Stimulated activated CD4-positive, alpha-beta T cell treated with anti-CD3 and anti-CD28 coated beads, TNF-alpha, amount 100 ng/mL, for 1 hour (primary cell): ENCODE results near the gene KRT35.

ENCODE experiments used
- DNase-seq, 3 donors: peaks; one replicate each; pipeline ENCODE4 v3.0.0-alpha.2; 2020; ENCODE audit warnings: low read depth in 3 of 3, low spot score in 1 of 3

Gene KRT35

GRCh38 chr17:41481036-41481435, at the start of gene KRT35:
Gene KRT35, minus strand, starts transcription at chr17:41481151. Its CDS starts 54 bp downstream, at chr17:41481097.
- no peak for DNase-seq

GRCh38 chr17:41530062-41531048, 49.4 kb upstream of the KRT35 start:
- DNase-seq: no peak

GRCh38 chr17:41529491-41529915, 48.6 kb upstream of the KRT35 start:
- no peak for DNase-seq

GRCh38 chr17:41528959-41529353, 48.0 kb upstream of the KRT35 start:
- DNase-seq: no peak

GRCh38 chr17:41527063-41528023, 46.4 kb upstream of the KRT35 start:
- DNase-seq: no peak

- DNase-seq: no peak
Observed at GRCh38 chr17:41524261-41524660, 43.3 kb upstream of the KRT35 start.

GRCh38 chr17:41523787-41524186, 42.8 kb upstream of the KRT35 start:
- no peak for DNase-seq

- no peak for DNase-seq
Observed at GRCh38 chr17:41523225-41523593, 42.3 kb upstream of the KRT35 start.

GRCh38 chr17:41522301-41523224, 41.6 kb upstream of the KRT35 start:
- no peak for DNase-seq

GRCh38 chr17:41521574-41522261, 40.8 kb upstream of the KRT35 start:
- DNase-seq: no peak

GRCh38 chr17:41520821-41521521, 40.0 kb upstream of the KRT35 start:
- DNase-seq: no peak

- DNase-seq: no peak
Observed at GRCh38 chr17:41519501-41520224, 38.7 kb upstream of the KRT35 start.

GRCh38 chr17:41518789-41519449, 38.0 kb upstream of the KRT35 start, which contains the start of gene KRT15:
Gene KRT15, minus strand, starts transcription at chr17:41518890. Its CDS starts 63 bp downstream, at chr17:41518827.
- DNase-seq: no peak

- no peak for DNase-seq
Observed at GRCh38 chr17:41518031-41518430, 37.1 kb upstream of the KRT35 start.

GRCh38 chr17:41516830-41517283, 35.9 kb upstream of the KRT35 start:
- DNase-seq: no peak

GRCh38 chr17:41516147-41516829, 35.3 kb upstream of the KRT35 start:
- DNase-seq: no peak

GRCh38 chr17:41513168-41513547, 32.2 kb upstream of the KRT35 start:
- DNase-seq: no peak
